HUES48 (cell line): Measurements from ENCODE around the gene RASGRP3.
A peak's percentile ranks its signal among the peaks of the same experiment; 100 is the strongest.
"Not testable (repeated sequence)": the region's sequence is repeated elsewhere in the genome, so short reads cannot be mapped to it uniquely, and the experiment has no call there.

Source experiments
- H3K27ac ChIP-seq: one replicate; pipeline ENCODE4 v1.7.0; 2013; ENCODE audit warnings: low read depth, low read length, inconsistent platforms
- H3K27me3 ChIP-seq: 2 replicates; pipeline ENCODE4 v1.6.1; 2013; ENCODE audit warnings: mild to moderate bottlenecking, low read length; ENCODE audit not compliant: control insufficient read depth, insufficient read depth
- H3K36me3 ChIP-seq: 2 replicates; pipeline ENCODE4 v1.6.1; 2013; ENCODE audit warnings: low read length; ENCODE audit not compliant: control insufficient read depth, insufficient read depth
- H3K4me1 ChIP-seq: 2 replicates; pipeline ENCODE4 v1.6.1; 2013; ENCODE audit warnings: mild to moderate bottlenecking, low read length; ENCODE audit not compliant: control insufficient read depth, insufficient read depth
- H3K4me3 ChIP-seq: 2 replicates; pipeline ENCODE4 v1.5.1; 2013; ENCODE audit warnings: mild to moderate bottlenecking, low read depth, low read length
- H3K9ac ChIP-seq: 2 replicates; pipeline ENCODE4 v1.6.1; 2013; ENCODE audit warnings: mild to moderate bottlenecking, low read depth, low read length, moderate library complexity
- H3K9me3 ChIP-seq: 2 replicates; pipeline ENCODE4 v1.6.1; 2013; ENCODE audit warnings: low read length; ENCODE audit not compliant: control insufficient read depth, insufficient read depth

Gene RASGRP3

DNA sequence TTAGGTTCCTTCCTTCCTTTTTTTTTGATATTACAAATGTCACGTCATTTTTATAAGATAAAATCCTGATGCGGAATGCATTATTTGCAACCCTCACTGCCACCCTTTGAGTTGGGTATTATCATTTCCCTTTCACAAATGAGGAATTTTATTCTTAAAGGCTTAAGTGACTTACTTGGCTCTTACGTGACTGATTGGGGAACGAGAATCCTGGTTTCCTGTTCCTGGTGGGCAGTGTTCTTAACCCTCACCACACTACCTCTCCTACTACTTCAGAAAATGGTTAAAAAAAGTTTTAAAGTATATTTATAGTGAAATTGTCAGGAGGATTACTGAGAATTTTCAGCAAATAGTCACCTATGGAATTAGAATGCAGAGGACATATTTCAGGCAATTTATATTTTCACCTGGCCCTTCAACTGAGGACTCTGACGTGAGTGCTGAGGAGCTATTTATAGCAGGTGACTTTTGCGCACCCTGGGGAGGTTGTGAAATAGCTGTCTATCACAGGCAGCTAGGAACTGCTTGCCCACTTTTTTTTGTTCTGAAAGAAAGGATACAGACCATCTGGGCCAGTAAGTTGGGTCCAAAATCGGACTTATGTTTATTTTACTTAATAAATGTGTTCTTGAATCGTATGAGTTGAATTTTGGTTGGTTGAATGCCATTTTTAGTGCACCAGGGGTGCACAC is 18.7 kb upstream of the RASGRP3 start:
- no peak overlapping the region for H3K4me3 ChIP-seq
- H3K4me1 ChIP-seq = no peaks in the 10 kb centered on the region
- no peaks in the 10 kb centered on the region for H3K36me3 ChIP-seq
- no peak overlapping the region for H3K9ac ChIP-seq
- H3K27ac ChIP-seq = no peak overlapping the region
- no peaks in the 10 kb centered on the region for H3K27me3 ChIP-seq
- no peaks in the 10 kb centered on the region for H3K9me3 ChIP-seq

DNA sequence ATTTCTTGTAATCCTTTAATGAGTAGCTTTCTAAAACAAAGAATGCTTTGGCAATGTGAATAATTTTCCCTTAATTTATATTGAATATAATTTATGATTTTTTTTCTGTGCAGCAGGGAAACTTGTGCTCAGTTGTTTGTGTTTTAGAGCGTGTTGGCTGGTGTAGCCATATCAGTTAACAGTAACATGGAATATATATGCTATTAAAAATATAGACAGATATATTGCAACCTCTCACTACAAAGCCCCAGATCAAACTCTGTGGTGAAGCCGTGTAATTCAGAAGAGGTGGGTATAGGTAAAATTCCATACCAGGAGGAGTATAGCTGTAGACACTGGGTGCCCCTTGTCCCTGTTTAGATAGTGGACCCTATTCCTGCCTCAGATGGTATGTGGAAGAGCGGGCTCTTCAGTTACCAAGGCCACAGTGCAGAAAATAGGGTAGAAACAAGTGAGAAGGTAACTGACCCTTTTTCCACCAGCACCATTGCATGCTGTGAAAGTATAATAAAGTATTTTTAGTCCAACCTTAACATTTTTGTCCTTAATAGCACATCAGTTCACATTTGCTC is 18.1 kb upstream of the RASGRP3 start:
- no peaks in the 10 kb centered on the region for H3K36me3 ChIP-seq
- no peak overlapping the region for H3K27ac ChIP-seq
- H3K4me1 ChIP-seq = no peaks in the 10 kb centered on the region
- H3K27me3 ChIP-seq = no peaks in the 10 kb centered on the region
- H3K4me3 ChIP-seq = no peak overlapping the region
- H3K9ac ChIP-seq = no peak overlapping the region
- no peaks in the 10 kb centered on the region for H3K9me3 ChIP-seq

DNA sequence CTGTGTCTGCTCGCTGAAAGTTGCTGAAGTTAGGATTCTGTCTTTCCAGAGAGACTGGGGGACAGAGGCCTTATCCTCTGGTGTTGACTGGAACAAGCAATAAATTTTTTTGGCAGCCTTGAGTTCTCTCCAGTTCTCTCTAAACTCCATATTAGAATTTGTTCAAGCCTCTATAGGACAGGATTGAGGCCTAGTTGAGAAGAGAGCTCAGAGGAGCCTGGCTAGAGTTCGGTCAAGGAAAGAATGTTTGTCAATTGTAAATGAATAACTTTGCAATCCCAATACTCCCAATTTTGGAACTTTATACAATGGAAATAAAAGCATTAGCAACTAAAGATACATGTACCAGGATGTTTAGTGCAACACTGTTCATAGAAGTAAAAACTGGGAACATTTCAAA is 16.7 kb upstream of the RASGRP3 start:
- Histone ChIP-seq H3K9me3 (no peaks in the 10 kb centered on the region), H3K4me1 (no peaks in the 10 kb centered on the region), H3K27ac (no peak overlapping the region), H3K9ac (no peak overlapping the region), H3K4me3 (no peak overlapping the region), H3K36me3 (no peaks in the 10 kb centered on the region), H3K27me3 (no peaks in the 10 kb centered on the region)

DNA sequence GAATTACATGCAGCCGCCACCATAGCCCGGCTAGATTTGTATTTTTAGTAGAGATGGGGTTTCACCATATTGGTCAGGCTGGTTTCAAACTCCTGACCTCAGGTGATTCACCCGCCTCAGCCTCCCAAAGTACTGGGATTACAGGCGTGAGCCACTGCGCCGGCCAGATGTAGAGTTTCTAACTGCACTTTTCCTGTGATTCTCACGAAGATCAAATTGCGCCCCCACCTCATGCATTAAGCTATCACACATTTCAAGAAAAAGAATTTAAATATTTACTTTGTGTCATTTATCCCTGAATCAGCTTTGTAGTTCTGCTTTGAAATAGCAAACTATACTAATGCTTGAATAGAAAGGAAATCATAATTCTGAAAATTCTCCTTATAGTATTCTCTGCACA is 13.9 kb upstream of the RASGRP3 start:
- not testable (repeated sequence) for H3K4me1 ChIP-seq, H3K4me3 ChIP-seq, H3K9ac ChIP-seq, H3K27me3 ChIP-seq, H3K9me3 ChIP-seq, H3K36me3 ChIP-seq, H3K27ac ChIP-seq

DNA sequence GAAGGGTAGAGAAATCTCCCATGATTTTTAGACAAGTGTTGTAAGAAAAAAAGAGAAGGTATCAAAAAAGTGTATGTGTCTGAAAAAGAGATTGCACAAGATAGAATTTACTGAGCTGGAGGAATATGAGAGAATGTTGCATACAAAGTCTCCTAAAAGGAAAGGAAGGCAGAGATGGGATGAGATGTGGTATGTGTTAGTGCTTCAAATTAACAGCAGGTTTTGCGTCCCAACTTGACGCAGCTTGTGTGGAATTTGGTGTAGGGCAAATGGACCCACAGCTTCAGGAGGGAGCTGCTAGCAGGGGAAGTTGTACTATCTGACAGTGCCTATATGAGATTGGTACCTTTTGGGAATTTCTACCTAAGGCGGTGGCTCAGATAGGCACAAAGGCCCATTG is 9.0 kb upstream of the RASGRP3 start:
- Histone ChIP-seq H3K27ac (no peak overlapping the region), H3K4me3 (no peak overlapping the region), H3K27me3 (no peaks in the 10 kb centered on the region), H3K36me3 (no peaks in the 10 kb centered on the region), H3K9ac (no peak overlapping the region), H3K4me1 (no peaks in the 10 kb centered on the region), H3K9me3 (no peaks in the 10 kb centered on the region)

DNA sequence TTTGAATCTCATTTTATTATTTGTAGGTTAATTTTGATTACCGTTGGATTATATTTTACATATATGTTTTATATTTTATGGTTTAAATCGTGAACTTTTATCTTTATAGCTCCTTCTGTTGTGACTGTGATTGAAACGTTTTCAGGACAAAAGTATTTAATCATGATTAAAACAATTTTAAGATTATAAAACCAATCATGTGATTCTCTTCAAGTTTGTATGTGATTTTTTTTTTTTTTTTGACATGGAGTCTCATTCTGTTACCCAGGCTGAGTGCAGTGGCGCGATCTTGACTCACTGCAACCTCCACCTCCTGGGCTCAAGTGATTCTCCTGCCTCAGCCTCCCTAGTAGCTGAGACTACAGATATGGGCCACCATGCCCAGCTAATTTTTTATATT is 7.2 kb upstream of the RASGRP3 start:
- H3K4me1 ChIP-seq = no peaks in the 10 kb centered on the region
- H3K9me3 ChIP-seq = no peaks in the 10 kb centered on the region
- H3K27ac ChIP-seq = no peak overlapping the region
- no peaks in the 10 kb centered on the region for H3K36me3 ChIP-seq
- no peak overlapping the region for H3K9ac ChIP-seq
- no peaks in the 10 kb centered on the region for H3K27me3 ChIP-seq
- no peak overlapping the region for H3K4me3 ChIP-seq

DNA sequence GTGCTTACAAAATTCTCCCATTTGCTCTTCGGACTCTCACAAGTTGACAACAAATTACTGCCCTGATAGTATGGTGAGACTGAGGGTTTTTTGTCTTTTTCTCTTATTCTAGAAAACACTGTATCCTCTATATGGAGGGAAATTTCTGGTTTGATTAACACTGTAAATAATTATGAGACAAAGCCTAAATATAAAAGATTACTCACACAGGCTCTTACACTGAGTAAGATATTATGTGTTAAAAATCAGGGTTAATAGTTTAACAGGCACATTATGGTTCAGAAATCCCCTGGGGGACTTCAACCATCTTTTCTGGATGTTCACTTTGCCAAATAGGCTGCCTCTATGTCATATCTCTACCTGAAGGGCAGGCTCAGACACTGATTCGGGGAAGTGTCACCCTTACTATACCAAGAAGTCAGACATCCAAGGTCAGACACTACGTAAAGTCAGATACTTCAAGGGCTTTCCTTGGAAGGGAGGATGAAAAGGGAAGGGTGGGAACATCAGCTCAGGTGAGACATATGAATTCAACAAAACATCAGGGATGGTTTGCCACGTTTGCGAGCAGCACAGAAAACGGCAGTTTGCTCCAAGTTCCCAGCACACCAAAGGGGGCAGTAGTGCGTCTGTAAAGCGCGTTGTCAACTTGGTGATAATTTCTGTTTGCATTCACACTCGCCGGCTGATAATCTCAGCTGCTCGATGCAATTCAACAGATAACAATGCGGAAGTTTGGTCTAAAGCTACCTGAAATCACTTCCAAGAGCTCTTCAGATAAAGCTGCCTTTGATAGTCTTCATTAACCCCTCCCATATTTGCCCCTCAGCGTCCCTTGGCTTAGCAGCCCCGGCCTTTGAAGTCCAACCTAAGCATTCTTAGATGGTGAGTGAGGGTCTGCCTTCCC is 972 bp upstream of the RASGRP3 start:
- Histone ChIP-seq H3K4me1 (peaks cover 7% of the 10 kb centered on the region), H3K27ac (peak overlapping the region; percentile 38), H3K4me3 (peak overlapping the region; percentile 51), H3K9ac (no peak overlapping the region), H3K36me3 (no peaks in the 10 kb centered on the region), H3K9me3 (no peaks in the 10 kb centered on the region), H3K27me3 (no peaks in the 10 kb centered on the region)

DNA sequence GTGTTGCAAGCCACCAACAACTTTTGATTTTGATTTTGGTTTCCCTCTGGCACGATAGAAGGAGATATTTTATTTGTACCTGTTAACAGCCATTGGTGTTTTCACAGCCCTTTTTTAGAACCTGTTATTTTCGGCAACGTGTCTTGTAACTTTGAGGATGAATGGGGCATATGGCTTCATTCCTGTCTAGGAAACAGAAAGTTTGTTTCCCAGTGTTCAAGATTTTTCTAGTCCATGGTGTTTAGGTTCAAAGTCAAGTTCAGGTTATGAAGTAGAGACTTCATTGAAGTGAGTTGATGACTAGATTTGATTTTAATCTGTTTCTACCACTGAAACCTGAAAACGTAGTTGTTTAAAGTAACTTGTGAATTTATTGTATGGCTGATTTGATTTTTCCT is 343 bp downstream of the RASGRP3 start:
- no peak overlapping the region for H3K4me3 ChIP-seq
- H3K9me3 ChIP-seq = no peaks in the 10 kb centered on the region
- no peaks in the 10 kb centered on the region for H3K36me3 ChIP-seq
- H3K27me3 ChIP-seq = no peaks in the 10 kb centered on the region
- H3K27ac ChIP-seq = no peak overlapping the region
- peaks cover 7% of the 10 kb centered on the region for H3K4me1 ChIP-seq
- no peak overlapping the region for H3K9ac ChIP-seq

DNA sequence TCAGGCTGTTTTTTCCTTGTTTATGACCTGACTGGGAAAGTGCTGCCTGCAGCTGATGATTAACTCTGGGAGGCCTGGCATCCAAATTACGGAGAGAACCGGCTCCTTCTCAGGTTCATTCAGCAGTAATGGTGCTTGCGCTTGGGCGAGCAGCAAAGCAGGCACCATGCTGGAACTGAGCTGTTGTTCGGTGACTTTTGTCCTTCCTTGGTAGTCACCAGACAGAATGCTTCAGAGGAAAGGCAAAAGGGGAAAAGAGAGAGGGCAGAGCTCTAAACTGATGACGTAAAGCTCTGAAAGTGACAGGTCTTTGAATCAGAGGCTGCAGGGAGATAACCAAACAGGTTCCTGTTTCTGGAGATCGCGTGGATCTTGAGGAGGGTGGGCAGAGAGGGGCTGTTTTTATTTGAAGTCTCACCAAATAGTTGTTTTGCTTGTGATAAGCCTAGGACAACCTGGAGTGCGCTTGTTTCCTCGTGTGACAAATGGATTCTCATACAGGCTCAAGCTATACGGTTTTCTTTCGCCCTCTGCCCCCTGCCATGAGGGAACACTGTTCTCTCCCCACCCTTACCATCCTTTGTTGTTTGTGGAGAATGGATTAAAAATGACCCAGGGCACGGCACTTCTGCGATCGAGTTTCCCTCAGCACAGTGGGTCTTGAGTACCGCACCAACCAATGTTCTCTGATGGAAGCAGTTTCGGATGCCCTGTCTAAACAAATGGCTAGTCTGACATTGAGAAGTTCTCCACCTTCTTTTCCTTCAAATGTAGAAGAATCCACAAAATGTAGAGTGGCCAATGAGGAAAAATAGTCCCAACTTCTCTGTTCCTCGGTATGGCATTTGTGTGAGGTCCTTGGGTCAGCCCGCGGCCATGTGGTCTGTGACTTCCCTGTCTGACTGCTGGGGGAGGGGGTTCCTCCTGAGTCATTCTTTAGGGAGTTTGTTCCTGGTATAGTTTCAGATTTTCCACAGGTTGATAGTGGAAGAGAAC is 1.3 kb downstream of the RASGRP3 start:
- Histone ChIP-seq H3K9me3 (no peaks in the 10 kb centered on the region), H3K4me3 (no peak overlapping the region), H3K4me1 (peaks cover 7% of the 10 kb centered on the region), H3K27me3 (no peaks in the 10 kb centered on the region), H3K36me3 (no peaks in the 10 kb centered on the region), H3K9ac (no peak overlapping the region), H3K27ac (no peak overlapping the region)

DNA sequence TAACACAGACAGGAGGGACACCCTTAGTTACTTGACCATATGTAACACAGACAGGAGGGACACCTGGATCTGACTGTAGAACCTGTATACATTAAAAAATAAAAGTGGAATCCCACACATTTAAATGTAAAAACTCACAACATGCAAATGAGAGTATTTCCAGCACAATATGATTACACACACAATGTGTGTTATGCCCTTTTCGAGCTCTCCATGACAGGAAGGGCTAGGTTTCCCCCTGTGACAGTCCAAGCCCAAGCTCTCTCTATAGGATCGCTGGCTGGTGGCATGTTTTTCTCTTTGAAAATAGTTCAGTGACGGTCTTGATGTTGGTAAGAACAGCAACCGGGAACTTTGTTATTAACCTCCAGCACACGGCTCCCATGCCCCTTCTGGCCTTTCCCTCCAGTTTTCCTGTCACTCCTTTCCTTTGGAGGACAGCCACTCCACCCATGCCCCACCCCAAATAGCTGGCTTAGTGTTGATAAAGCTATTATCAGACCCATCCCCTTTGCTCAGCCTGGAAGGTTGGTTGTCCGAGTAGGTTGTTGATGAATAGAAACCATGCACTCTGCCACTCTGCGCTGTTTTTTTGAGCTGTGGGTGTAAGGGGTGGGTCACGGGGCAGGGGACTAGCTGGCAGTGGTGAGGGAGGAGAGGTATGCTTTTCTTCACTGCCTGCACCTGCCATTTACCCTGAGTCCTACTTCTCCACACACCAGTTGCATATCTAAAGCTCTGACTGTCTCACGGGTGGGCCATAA is 2.7 kb downstream of the RASGRP3 start:
- no peaks in the 10 kb centered on the region for H3K36me3 ChIP-seq
- no peak overlapping the region for H3K27ac ChIP-seq
- peaks cover 7% of the 10 kb centered on the region for H3K4me1 ChIP-seq
- no peaks in the 10 kb centered on the region for H3K27me3 ChIP-seq
- H3K9ac ChIP-seq = no peak overlapping the region
- H3K4me3 ChIP-seq = no peak overlapping the region
- no peaks in the 10 kb centered on the region for H3K9me3 ChIP-seq
